C4-2B (cell line): ENCODE data around the gene GPS1.

Source experiments
- ZFX ChIP-seq: fragments of 450-650 bp; IDR thresholded peaks from 2 replicates; pipeline ENCODE4 v1.6.1; 2017
- TF ChIP-seq, protein P1 (sequence below): fragments of 450-650 bp; conservative IDR thresholded peaks from 2 replicates; pipeline ENCODE4 v1.5.1; 2017; ENCODE audit warnings: mild to moderate bottlenecking

DNA sequence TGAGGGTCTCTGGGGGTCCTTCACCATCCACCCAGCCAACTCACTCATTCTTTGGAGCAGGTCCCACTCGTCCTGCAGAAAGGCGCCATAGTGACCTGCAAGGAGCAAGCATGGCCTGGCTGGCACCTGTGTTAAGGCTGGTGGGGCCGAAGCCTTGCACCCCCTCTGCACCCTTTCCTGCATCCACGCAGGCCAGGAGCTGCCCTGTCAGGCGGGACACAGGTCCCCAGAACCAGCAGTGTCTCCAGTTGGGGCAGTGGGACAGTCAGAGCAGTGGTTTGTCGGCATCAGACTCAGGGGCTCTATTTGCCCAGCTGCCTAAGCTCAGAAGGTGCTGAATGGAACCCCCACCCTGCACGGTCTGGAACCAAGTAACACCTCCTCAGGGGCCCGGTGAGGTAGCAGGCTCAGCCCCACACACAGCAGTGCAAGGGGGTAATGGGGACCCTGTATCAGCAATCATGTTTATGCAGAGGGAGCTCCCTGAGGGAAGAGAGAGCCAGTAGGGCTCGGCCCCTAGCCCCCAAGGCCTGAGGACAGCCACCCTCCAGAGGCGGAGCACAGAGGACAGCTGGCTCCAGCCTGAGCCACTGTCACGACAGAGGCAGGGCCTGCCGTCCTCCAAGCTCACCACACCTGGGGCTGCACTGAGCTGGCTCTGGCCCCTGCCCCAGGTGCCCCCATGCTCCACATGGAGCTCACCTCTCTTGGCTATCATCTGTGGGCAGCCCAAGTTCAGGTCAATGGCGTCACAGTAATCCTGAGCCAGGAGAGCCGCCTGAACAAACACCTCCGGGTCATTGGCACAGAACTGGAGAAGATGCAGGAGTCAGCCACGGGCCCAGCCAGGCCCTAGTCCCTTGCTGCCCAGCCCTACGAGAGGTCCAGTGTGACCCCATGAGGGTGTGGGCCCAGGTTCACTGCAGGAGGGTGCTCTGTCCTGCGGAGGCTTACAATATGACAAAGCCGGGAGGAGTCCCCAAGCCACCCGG is 12.0 kb downstream of the GPS1 start:
- TF ChIP-seq, protein P1, sequence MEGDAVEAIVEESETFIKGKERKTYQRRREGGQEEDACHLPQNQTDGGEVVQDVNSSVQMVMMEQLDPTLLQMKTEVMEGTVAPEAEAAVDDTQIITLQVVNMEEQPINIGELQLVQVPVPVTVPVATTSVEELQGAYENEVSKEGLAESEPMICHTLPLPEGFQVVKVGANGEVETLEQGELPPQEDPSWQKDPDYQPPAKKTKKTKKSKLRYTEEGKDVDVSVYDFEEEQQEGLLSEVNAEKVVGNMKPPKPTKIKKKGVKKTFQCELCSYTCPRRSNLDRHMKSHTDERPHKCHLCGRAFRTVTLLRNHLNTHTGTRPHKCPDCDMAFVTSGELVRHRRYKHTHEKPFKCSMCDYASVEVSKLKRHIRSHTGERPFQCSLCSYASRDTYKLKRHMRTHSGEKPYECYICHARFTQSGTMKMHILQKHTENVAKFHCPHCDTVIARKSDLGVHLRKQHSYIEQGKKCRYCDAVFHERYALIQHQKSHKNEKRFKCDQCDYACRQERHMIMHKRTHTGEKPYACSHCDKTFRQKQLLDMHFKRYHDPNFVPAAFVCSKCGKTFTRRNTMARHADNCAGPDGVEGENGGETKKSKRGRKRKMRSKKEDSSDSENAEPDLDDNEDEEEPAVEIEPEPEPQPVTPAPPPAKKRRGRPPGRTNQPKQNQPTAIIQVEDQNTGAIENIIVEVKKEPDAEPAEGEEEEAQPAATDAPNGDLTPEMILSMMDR, result no peak
- no peak for TF ChIP-seq ZFX
